Left ventricle myocardium inferior (tissue), 1 donor: Measurements from ENCODE around the gene CCDC91. TPM values are rescaled to one million over a fixed set of nuclear protein-coding genes. Genes with fewer than 3 reads are reported as not detected.

ENCODE experiments used
- DNase-seq: peaks from one replicate; pipeline ENCODE4 v3.0.0-alpha.2; 2020
- H3K27ac ChIP-seq: fragments of 200-600 bp; replicated peaks from 2 replicates; pipeline ENCODE4 v1.8.0; 2021
- H3K27me3 ChIP-seq: fragments of 200-600 bp; 2 replicates; pipeline ENCODE4 v1.8.0; 2021; ENCODE audit warnings: low read depth
- H3K36me3 ChIP-seq: fragments of 200-600 bp; 2 replicates; pipeline ENCODE4 v1.8.0; 2021
- H3K4me1 ChIP-seq: fragments of 200-600 bp; 2 replicates; pipeline ENCODE4 v1.8.0; 2021
- H3K4me3 ChIP-seq: fragments of 200-600 bp; 2 replicates; pipeline ENCODE4 v1.8.0; 2021; ENCODE audit warnings: mild to moderate bottlenecking, moderate library complexity
- H3K9me3 ChIP-seq: fragments of 200-600 bp; replicated peaks from 2 replicates; pipeline ENCODE4 v1.8.0; 2021
- intact Hi-C: fragments of 100-400 bp; cut with micrococcal nuclease; formaldehyde crosslinking; loops from one replicate; pipeline ENCODE4 v1.11.0; 2022
- total RNA-seq: library from RNA; stranded (reverse); fragmentation: NEBNext Ultra II Directional; extraction: Animal tissue kit (Norgen Biotek cat#: 25700); gene quantifications from one replicate; pipeline ENCODE4 v1.2.1, GENCODE V29; 2021
- TF ChIP-seq, protein P1 (sequence below): fragments of 200-600 bp; IDR thresholded peaks from 2 replicates; pipeline ENCODE4 v1.8.0; 2021; ENCODE audit warnings: antibody characterized with exemption, mild to moderate bottlenecking, borderline replicate concordance
- donor health status: DM: no; HTN: yes; CAD: no; lungs with severe emphysema.

Gene CCDC91
- total RNA-seq, 1 donor from 2014 or later, result 46.4 TPM

DNA sequence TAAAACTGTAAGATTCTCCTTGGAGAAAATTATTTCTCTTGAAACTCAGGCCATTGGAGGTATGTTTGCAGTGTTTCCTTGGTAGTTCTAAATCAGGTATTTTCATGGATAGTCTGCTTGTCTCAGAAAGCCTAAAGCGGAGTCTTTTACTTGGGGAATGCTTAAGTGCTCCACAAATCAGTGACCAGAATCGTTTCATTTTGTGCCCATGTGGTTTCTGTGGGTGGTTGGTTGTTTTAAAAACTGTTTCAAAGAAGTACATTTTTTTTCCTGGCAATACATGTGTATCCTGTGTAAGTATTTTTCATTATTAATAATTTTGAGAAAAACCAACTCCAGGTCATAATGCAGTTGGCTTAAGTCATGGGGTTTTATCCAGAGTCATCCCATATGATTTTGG lies 33.6 kb downstream of the CCDC91 start:
- peaks cover 21% of the 10 kb centered on the region for H3K4me1 ChIP-seq
- TF ChIP-seq, protein P1, sequence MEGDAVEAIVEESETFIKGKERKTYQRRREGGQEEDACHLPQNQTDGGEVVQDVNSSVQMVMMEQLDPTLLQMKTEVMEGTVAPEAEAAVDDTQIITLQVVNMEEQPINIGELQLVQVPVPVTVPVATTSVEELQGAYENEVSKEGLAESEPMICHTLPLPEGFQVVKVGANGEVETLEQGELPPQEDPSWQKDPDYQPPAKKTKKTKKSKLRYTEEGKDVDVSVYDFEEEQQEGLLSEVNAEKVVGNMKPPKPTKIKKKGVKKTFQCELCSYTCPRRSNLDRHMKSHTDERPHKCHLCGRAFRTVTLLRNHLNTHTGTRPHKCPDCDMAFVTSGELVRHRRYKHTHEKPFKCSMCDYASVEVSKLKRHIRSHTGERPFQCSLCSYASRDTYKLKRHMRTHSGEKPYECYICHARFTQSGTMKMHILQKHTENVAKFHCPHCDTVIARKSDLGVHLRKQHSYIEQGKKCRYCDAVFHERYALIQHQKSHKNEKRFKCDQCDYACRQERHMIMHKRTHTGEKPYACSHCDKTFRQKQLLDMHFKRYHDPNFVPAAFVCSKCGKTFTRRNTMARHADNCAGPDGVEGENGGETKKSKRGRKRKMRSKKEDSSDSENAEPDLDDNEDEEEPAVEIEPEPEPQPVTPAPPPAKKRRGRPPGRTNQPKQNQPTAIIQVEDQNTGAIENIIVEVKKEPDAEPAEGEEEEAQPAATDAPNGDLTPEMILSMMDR, result no peak
- H3K9me3 ChIP-seq, result peaks cover 11% of the 10 kb centered on the region
- no peaks in the 10 kb centered on the region for H3K36me3 ChIP-seq
- H3K27ac ChIP-seq, result no peak overlapping the region
- H3K27me3 ChIP-seq, result no peaks in the 10 kb centered on the region
- DNase-seq, result no peak
- intact Hi-C loops, result no loop called here
- no peak overlapping the region for H3K4me3 ChIP-seq

DNA sequence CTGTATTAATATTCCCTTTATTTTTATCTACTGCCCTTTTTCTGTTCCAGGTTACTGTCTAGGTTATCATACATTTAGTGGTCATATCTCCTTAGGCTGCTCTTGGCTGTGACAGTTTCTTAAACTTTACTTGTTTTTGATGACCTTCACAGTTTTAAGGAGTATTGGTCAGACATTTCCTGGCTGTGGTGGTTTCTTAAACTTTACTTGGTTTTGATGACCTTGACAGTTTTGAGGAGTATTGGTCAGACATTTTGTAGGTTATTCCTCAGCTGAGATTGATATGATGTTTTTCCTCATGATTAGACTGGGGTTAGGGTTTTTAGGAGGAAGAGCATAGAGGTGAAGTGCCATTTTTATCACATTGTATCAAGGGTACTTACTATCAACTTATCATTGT lies 36.4 kb downstream of the CCDC91 start:
- intact Hi-C loops, result no loop called here
- Histone ChIP-seq H3K4me1 (peaks cover 20% of the 10 kb centered on the region), H3K36me3 (no peaks in the 10 kb centered on the region), H3K27me3 (no peaks in the 10 kb centered on the region), H3K9me3 (no peaks in the 10 kb centered on the region), H3K27ac (no peak overlapping the region), H3K4me3 (no peak overlapping the region)
- TF ChIP-seq, protein P1, result no peak
- DNase-seq, result no peak

DNA sequence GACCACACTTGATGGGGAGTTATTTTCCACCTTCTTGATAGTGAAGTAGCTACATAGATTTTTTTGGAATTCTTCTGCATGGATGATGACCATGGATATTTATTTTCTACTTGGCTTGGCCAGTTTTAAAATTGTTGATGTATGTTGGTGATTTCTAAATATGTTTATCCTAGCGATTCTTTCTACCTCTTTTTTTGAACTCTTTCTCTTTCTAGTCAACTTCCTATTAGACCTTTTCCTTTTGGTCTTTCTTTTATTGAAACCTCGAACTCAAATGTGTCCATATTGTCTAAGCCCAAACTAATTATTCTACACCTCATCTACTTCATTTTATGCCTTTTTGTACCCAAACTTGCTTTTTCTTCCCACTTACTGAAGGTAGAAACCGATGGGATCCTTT lies 37.0 kb downstream of the CCDC91 start:
- Histone ChIP-seq H3K36me3 (no peaks in the 10 kb centered on the region), H3K4me3 (no peak overlapping the region), H3K4me1 (peaks cover 15% of the 10 kb centered on the region), H3K9me3 (no peaks in the 10 kb centered on the region), H3K27ac (no peak overlapping the region), H3K27me3 (no peaks in the 10 kb centered on the region)
- intact Hi-C loops, result no loop called here
- TF ChIP-seq, protein P1, result no peak
- DNase-seq, result no peak

DNA sequence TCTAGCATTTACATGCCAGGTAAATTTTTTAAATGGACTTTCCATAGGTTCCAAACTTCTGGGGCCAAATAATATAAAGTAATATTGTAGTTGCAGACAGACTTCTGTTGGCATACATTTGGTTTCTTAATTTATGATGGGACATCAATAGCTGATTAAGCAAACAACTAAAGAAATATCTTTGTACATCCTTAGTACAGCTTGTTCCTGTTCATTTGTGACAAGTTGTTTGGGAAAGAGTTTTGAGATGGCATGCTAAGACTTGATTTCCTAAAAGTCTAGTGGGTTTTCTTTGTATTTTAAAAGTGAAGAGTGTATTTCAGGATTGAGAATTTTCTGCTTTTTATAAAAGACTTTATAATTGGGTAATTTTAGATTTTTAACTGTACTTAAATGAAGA lies 41.0 kb downstream of the CCDC91 start:
- Histone ChIP-seq H3K27ac (no peak overlapping the region), H3K27me3 (no peaks in the 10 kb centered on the region), H3K36me3 (no peaks in the 10 kb centered on the region), H3K4me1 (peaks cover 23% of the 10 kb centered on the region), H3K4me3 (no peak overlapping the region), H3K9me3 (no peaks in the 10 kb centered on the region)
- intact Hi-C loops, result no loop called here
- TF ChIP-seq, protein P1, result no peak
- no peak for DNase-seq

DNA sequence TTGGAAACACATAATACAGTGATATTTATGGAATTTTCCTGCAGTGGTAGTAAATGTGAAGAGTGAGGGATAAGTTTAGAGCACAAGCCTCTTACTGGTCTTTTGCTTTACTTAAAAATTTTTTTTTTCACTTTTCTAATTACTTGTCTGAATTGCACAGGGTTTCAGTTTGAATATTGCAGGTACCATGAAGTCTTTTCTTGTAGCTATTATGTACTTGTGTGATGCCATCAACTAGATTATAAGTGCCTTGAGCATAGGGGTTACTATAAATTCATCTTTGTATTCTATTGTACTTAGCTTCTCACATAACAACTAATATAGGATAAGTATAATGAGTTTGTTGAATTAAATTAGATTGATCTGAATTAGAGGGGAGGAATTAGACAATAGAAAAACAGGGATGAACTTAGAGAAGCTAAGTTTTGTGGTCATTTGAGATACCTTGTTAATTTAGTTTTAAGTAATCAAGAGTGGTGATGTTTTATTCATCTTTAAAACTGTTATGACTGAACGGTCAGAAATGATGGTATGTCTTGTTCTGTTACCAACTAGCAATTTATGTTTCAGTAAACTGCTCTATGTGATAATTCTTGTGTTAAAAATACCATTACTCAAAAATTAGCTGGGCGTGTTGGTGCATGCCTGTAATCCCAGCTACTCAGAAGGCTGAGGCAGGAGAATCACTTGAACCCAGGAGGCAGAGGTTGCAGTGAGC lies 42.1 kb downstream of the CCDC91 start:
- intact Hi-C loops, result no loop called here
- Histone ChIP-seq H3K4me1 (peaks cover 16% of the 10 kb centered on the region), H3K27me3 (no peaks in the 10 kb centered on the region), H3K36me3 (no peaks in the 10 kb centered on the region), H3K9me3 (no peaks in the 10 kb centered on the region), H3K4me3 (no peak overlapping the region), H3K27ac (no peak overlapping the region)
- DNase-seq, result no peak
- TF ChIP-seq, protein P1, result no peak
